ENCODE data around the gene DBF4. TPM values are rescaled to one million over a fixed set of nuclear protein-coding genes. Genes with fewer than 3 reads are reported as not detected.
"Not testable (repeated sequence)": the region's sequence is repeated elsewhere in the genome, so short reads cannot be mapped to it uniquely, and the experiment has no call there.

The DBF4 gene
- total and polyA plus RNA-seq, 3 donors from 2014 or later = 72.5 to 106 (median 85.5) TPM

GRCh38 chr7:87912121-87912520, 35.8 kb downstream of the DBF4 start:
- Histone ChIP-seq H3K27me3 (no peaks in the 10 kb centered on the region), H3K27ac (no peak overlapping the region), H3K9me3 (no peaks in the 10 kb centered on the region), H3K4me1 (no peaks in the 10 kb centered on the region), H3K4me3 (no peak overlapping the region), H3K36me3 (ENCODE audit: low read depth, missing control alignments) (no peaks in the 10 kb centered on the region)
- DNase-seq = no peak
- TF ChIP-seq CTCF (IDR thresholded peaks at IDR 0.05) = no peak
- TF ChIP-seq POLR2A (IDR thresholded peaks at IDR 0.05) = no peak
- intact Hi-C loops (cut with DNase I; ENCODE audit: low total_unique reads) = no loop called here
- WGBS, 2 donors = 90 to 92% methylated on average over 4 of the region's 4 CpGs

GRCh38 chr7:87918740-87919139, 42.4 kb downstream of the DBF4 start:
- Histone ChIP-seq H3K27me3 (no peaks in the 10 kb centered on the region), H3K36me3 (ENCODE audit: low read depth, missing control alignments) (no peaks in the 10 kb centered on the region), H3K4me1 (no peaks in the 10 kb centered on the region), H3K27ac (no peak overlapping the region), H3K4me3 (no peak overlapping the region), H3K9me3 (no peaks in the 10 kb centered on the region)
- 80 to 91% methylated on average over 1 of the region's 1 CpG for WGBS, 2 donors
- no peak for TF ChIP-seq CTCF (IDR thresholded peaks at IDR 0.05)
- intact Hi-C loops (cut with DNase I; ENCODE audit: low total_unique reads) = no loop called here
- no peak for DNase-seq

GRCh38 chr7:87919875-87920274, 43.6 kb downstream of the DBF4 start:
- no peaks in the 10 kb centered on the region for H3K4me1 ChIP-seq
- no peak for TF ChIP-seq POLR2A (IDR thresholded peaks at IDR 0.05)
- no peak for TF ChIP-seq CTCF (IDR thresholded peaks at IDR 0.05)
- no peaks in the 10 kb centered on the region for H3K36me3 ChIP-seq (ENCODE audit: low read depth, missing control alignments)
- intact Hi-C loops (cut with DNase I; ENCODE audit: low total_unique reads) = no loop called here
- H3K9me3 ChIP-seq = no peaks in the 10 kb centered on the region
- H3K27ac ChIP-seq = no peak overlapping the region
- H3K4me3 ChIP-seq = no peak overlapping the region
- no peaks in the 10 kb centered on the region for H3K27me3 ChIP-seq
- DNase-seq = no peak
- 94% methylated on average over 6 of the region's 6 CpGs for WGBS, 2 donors

GRCh38 chr7:87920578-87920977, 44.3 kb downstream of the DBF4 start:
- WGBS, 2 donors = 81 to 84% methylated on average over 5 of the region's 5 CpGs
- no peaks in the 10 kb centered on the region for H3K4me1 ChIP-seq

GRCh38 chr7:87922759-87923395, 46.6 kb downstream of the DBF4 start:
- H3K4me3 ChIP-seq; intact Hi-C loops (cut with DNase I; ENCODE audit: low total_unique reads): not testable (repeated sequence)

More at GRCh38 chr7:87920578-87920977, 44.3 kb downstream of the DBF4 start:
- Histone ChIP-seq H3K4me3 (no peak overlapping the region), H3K36me3 (ENCODE audit: low read depth, missing control alignments) (no peaks in the 10 kb centered on the region), H3K27me3 (no peaks in the 10 kb centered on the region), H3K9me3 (no peaks in the 10 kb centered on the region), H3K27ac (no peak overlapping the region)
- DNase-seq = no peak
- intact Hi-C loops (cut with DNase I; ENCODE audit: low total_unique reads) = no loop called here
- TF ChIP-seq POLR2A (IDR thresholded peaks at IDR 0.05) = no peak
- TF ChIP-seq CTCF (IDR thresholded peaks at IDR 0.05) = no peak

More at GRCh38 chr7:87922759-87923395, 46.6 kb downstream of the DBF4 start:
- not testable (repeated sequence) for H3K36me3 ChIP-seq (ENCODE audit: low read depth, missing control alignments); DNase-seq; H3K9me3 ChIP-seq; H3K4me1 ChIP-seq; H3K27ac ChIP-seq; H3K27me3 ChIP-seq
- WGBS, 2 donors = 90 to 97% methylated on average over 8 of the region's 8 CpGs
